Measurements from ENCODE around the gene RNF182. TPM values are rescaled to one million over a fixed set of nuclear protein-coding genes. Genes with fewer than 3 reads are reported as not detected.

RNF182 gene
- total and polyA plus RNA-seq, 9 of the 15 experiments (the other 6 are each of a cell fraction or from before 2014, with no cell fraction given): 12.8 to 22.8 (median 17.5) TPM

DNA sequence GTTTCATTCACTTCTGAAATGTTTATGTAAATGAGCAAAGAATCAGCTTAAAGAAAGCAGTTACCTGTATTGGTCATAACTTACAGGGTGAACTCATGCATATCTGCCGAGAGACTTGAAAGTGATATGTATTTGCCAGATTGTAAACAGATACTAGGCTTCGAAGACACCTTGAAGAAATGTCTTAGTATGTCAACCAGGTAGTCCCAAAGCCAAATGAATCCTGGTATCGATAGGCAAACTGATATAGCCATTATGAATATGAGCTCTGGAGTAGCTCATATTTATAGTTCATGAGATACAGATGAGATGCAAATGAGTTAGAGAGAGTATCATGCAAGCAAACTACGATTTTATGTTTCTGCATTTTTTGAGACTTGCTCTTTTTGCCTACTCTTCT, 55.8 kb downstream of the RNF182 start:
- DNase-seq (ENCODE audit: extremely low read depth in 1 of 4, low spot score in 3 of 4) (peak in 1 of 4 experiments; percentile 35), FAIRE-seq (no peak), ATAC-seq (peak; percentile 19)
- H3K27ac ChIP-seq (ENCODE audit: extremely low read depth, low read depth, low read length): peak overlapping the region; percentile 90
- H3K9me3 ChIP-seq (replicated peaks; ENCODE audit: control insufficient read depth, insufficient read depth, low read depth, low read length): peaks cover 5% of the 10 kb centered on the region; the same call in 1 of the 2 replicates
- intact Hi-C loops (cut with micrococcal nuclease): no loop called here
- peaks cover 29% of the 10 kb centered on the region for H3K36me3 ChIP-seq (ENCODE audit: control insufficient read depth, insufficient read depth, low read length)
- peaks cover 8 to 46% of the 10 kb centered on the region in 2 experiments for H3K4me1 ChIP-seq (replicated peaks in 1 of 2; ENCODE audit: control insufficient read depth in 2 of 2, insufficient read depth in 2 of 2, low read length in 2 of 2)
- no peaks in the 10 kb centered on the region for H3K27me3 ChIP-seq (ENCODE audit: control insufficient read depth in 2 of 2, insufficient read depth in 2 of 2, low read length in 2 of 2)
- TSS peak; percentile 25 for BruUV-seq (replicated peaks)
- POLR2A ChIA-PET: interaction anchor here (1.5 to 1.6 kb wide), 2 partner anchors 8 to 14 kb away, joined by 3 to 7 read pairs; no protein-coding TSS in a partner anchor
- H3K4me3 ChIP-seq: no peak overlapping the region
- H3K4me2 ChIP-seq (ENCODE audit: insufficient read depth, low read length): peak overlapping the region; percentile 63
- WGBS (ENCODE audit: insufficient coverage, low coverage, missing lambda C conversion rate): 6% methylated on average over 4 of the region's 4 CpGs
- peaks cover 7% of the 10 kb centered on the region; the same call in 2 of the 3 replicates for H3K79me2 ChIP-seq (ENCODE audit: control insufficient read depth, insufficient read depth, low read length)
- H3K9ac ChIP-seq (ENCODE audit: insufficient read depth in 1 of 2, low read depth in 2 of 2, low read length in 2 of 2): peak overlapping the region in 1 of 2 experiments; percentile 65; a peak in 2 of 4 replicates
- no peaks in the 10 kb centered on the region for H3K9me1 ChIP-seq (ENCODE audit: control insufficient read depth, insufficient read depth, low read length)
- no peaks in the 10 kb centered on the region for H4K20me1 ChIP-seq (replicated peaks; ENCODE audit: control insufficient read depth, insufficient read depth, low read length)
- in situ Hi-C loops (cut with MboI): no loop called here
- H2AFZ ChIP-seq (ENCODE audit: low read depth, low read length): peak overlapping the region; percentile 71
- CTCF ChIA-PET (ENCODE audit: low intra/inter-chr PET ratio): no interaction called here
- TF ChIP-seq ARNT (IDR thresholded peaks at IDR 0.05): peak in 1 of 2 experiments; percentile 17; a peak in 1 of 4 replicates
- 0 out of 2 replicates have a peak, but pooled peaks have one; percentile 34 for TF ChIP-seq MEF2D (tag; conservative IDR thresholded peaks at IDR 0.05; ENCODE audit: low read depth)
- TF ChIP-seq, protein P1, sequence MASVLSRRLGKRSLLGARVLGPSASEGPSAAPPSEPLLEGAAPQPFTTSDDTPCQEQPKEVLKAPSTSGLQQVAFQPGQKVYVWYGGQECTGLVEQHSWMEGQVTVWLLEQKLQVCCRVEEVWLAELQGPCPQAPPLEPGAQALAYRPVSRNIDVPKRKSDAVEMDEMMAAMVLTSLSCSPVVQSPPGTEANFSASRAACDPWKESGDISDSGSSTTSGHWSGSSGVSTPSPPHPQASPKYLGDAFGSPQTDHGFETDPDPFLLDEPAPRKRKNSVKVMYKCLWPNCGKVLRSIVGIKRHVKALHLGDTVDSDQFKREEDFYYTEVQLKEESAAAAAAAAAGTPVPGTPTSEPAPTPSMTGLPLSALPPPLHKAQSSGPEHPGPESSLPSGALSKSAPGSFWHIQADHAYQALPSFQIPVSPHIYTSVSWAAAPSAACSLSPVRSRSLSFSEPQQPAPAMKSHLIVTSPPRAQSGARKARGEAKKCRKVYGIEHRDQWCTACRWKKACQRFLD (CRISPR knock-in tag; IDR thresholded peaks at IDR 0.05): no peak
- 0 out of 2 replicates have a peak, but pooled peaks have one; percentile 13 for TF ChIP-seq ZNF644 (tag; IDR thresholded peaks at IDR 0.05; ENCODE audit: low read depth)
- TF ChIP-seq ELF2 (CRISPR knock-in tag; IDR thresholded peaks at IDR 0.05): no peak
- TF ChIP-seq TSC22D4 (tag; IDR thresholded peaks at IDR 0.05): no peak
- no peak for TF ChIP-seq JUND (IDR thresholded peaks at IDR 0.05; ENCODE audit: borderline replicate concordance, low read depth, low read length)
- TF ChIP-seq JUND (tag; IDR thresholded peaks at IDR 0.05; ENCODE audit: borderline replicate concordance, low read depth, low read length): peak; percentile 52; the same call in 1 of the 3 replicates
- TF ChIP-seq, protein P2, sequence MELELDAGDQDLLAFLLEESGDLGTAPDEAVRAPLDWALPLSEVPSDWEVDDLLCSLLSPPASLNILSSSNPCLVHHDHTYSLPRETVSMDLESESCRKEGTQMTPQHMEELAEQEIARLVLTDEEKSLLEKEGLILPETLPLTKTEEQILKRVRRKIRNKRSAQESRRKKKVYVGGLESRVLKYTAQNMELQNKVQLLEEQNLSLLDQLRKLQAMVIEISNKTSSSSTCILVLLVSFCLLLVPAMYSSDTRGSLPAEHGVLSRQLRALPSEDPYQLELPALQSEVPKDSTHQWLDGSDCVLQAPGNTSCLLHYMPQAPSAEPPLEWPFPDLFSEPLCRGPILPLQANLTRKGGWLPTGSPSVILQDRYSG (tag; conservative IDR thresholded peaks at IDR 0.05; ENCODE audit: low read depth): peak; percentile 80; the same call in 1 of the 2 replicates
- 0 out of 2 replicates have a peak, but pooled peaks have one; percentile 11 for TF ChIP-seq ZBTB17 (CRISPR knock-in tag; IDR thresholded peaks at IDR 0.05)
- TF ChIP-seq, protein P3, sequence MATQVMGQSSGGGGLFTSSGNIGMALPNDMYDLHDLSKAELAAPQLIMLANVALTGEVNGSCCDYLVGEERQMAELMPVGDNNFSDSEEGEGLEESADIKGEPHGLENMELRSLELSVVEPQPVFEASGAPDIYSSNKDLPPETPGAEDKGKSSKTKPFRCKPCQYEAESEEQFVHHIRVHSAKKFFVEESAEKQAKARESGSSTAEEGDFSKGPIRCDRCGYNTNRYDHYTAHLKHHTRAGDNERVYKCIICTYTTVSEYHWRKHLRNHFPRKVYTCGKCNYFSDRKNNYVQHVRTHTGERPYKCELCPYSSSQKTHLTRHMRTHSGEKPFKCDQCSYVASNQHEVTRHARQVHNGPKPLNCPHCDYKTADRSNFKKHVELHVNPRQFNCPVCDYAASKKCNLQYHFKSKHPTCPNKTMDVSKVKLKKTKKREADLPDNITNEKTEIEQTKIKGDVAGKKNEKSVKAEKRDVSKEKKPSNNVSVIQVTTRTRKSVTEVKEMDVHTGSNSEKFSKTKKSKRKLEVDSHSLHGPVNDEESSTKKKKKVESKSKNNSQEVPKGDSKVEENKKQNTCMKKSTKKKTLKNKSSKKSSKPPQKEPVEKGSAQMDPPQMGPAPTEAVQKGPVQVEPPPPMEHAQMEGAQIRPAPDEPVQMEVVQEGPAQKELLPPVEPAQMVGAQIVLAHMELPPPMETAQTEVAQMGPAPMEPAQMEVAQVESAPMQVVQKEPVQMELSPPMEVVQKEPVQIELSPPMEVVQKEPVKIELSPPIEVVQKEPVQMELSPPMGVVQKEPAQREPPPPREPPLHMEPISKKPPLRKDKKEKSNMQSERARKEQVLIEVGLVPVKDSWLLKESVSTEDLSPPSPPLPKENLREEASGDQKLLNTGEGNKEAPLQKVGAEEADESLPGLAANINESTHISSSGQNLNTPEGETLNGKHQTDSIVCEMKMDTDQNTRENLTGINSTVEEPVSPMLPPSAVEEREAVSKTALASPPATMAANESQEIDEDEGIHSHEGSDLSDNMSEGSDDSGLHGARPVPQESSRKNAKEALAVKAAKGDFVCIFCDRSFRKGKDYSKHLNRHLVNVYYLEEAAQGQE (IDR thresholded peaks at IDR 0.05; ENCODE audit: borderline replicate concordance): no peak
- TF ChIP-seq, protein P3 (CRISPR knock-in tag; IDR thresholded peaks at IDR 0.05; ENCODE audit: low read depth): 0 out of 2 replicates have a peak, but pooled peaks have one; percentile 12
